ENCODE results near the gene WNT9A.

- no peak for TF ChIP-seq CTCF (IDR thresholded peaks at IDR 0.05; ENCODE audit: low read depth, low read length, missing input control)
- no peak for TF ChIP-seq EGR1 (IDR thresholded peaks at IDR 0.05; ENCODE audit: low read depth in 2 of 2)
Measured at GRCh38 chr1:227891223-227891954, 56.3 kb downstream of the WNT9A start.
